Effector memory CD4-positive, alpha-beta T cell (primary cell): ENCODE measurements around the gene CAPN2.

ENCODE experiments used
- DNase-seq, 3 donors: peaks; one replicate each; pipeline ENCODE4 v3.0.0-alpha.2; 2020
- H3K27ac ChIP-seq: 2 replicates; pipeline ENCODE4 v1.7.0; 2013; ENCODE audit warnings: mild to moderate bottlenecking, low read length, moderate library complexity; ENCODE audit not compliant: insufficient read depth, poor library complexity, severe bottlenecking
- H3K27me3 ChIP-seq: replicated peaks from 2 replicates; pipeline ENCODE4 v1.7.0; 2013; ENCODE audit warnings: mild to moderate bottlenecking, low read length; ENCODE audit not compliant: insufficient read depth, control insufficient read depth, poor library complexity, severe bottlenecking
- H3K36me3 ChIP-seq: 2 replicates; pipeline ENCODE4 v1.7.0; 2013; ENCODE audit warnings: mild to moderate bottlenecking, low read length, moderate library complexity; ENCODE audit not compliant: control insufficient read depth, insufficient read depth
- H3K4me1 ChIP-seq: 2 replicates; pipeline ENCODE4 v1.7.0; 2013; ENCODE audit warnings: low read length, mild to moderate bottlenecking; ENCODE audit not compliant: control insufficient read depth, insufficient read depth, poor library complexity, severe bottlenecking
- H3K4me3 ChIP-seq: 2 replicates; pipeline ENCODE4 v1.7.0; 2013; ENCODE audit warnings: low read length, low read depth, mild to moderate bottlenecking; ENCODE audit not compliant: insufficient read depth, poor library complexity, severe bottlenecking
- H3K9me3 ChIP-seq: 2 replicates; pipeline ENCODE4 v1.7.0; 2013; ENCODE audit warnings: mild to moderate bottlenecking, low read length, moderate library complexity; ENCODE audit not compliant: control insufficient read depth

CAPN2 gene

DNA sequence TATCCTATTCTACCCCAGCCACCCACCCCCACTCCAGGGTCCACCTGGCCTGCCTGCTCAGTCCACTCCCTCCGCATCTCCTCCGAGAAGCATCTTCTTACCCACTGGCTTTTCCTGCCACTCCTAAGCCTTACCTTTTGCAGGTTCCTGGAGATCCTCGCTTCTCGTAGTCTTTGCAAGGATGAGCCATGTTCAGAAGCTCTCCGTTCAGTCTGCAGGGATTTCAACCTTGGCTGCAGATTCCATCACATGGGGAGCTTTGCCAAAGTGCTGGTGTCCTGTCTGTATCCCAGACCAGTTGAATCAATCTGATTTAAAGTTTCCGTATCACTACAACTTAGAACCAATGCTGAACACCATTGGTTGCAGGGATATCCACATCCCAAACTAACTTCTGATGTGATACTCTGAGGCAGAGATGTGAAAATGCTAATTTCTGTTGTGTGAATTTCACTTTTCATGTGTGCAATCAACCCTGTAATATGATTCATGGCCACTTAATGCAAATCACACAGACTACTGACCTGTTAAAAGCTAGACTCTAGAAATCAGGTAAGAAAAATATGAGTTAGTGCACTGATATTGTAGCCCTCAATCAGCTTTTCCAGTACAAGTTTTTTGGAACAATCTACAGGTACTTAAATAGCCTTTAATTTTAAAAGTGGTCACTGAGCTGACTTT, 61.9 kb downstream of the CAPN2 start:
- H3K4me1 ChIP-seq = peaks cover 5% of the 10 kb centered on the region

GRCh38 chr1:223775054-223775453, 62.7 kb downstream of the CAPN2 start:
- no peaks in the 10 kb centered on the region for H3K27me3 ChIP-seq
- H3K27ac ChIP-seq = peak overlapping the region; percentile 26
- H3K4me3 ChIP-seq = no peak overlapping the region
- H3K36me3 ChIP-seq = peaks cover 63% of the 10 kb centered on the region
- H3K9me3 ChIP-seq = no peaks in the 10 kb centered on the region
- H3K4me1 ChIP-seq = peaks cover 5% of the 10 kb centered on the region
- no peak for DNase-seq

More for the DNA sequence above, 61.9 kb downstream of the CAPN2 start:
- DNase-seq = no peak
- Histone ChIP-seq H3K9me3 (no peaks in the 10 kb centered on the region), H3K4me3 (no peak overlapping the region), H3K27ac (no peak overlapping the region), H3K36me3 (peaks cover 67% of the 10 kb centered on the region), H3K27me3 (no peaks in the 10 kb centered on the region)

GRCh38 chr1:223775711-223776074, 63.4 kb downstream of the CAPN2 start:
- H3K36me3 ChIP-seq = peaks cover 62% of the 10 kb centered on the region
- no peak overlapping the region for H3K4me3 ChIP-seq
- H3K9me3 ChIP-seq = no peaks in the 10 kb centered on the region
- DNase-seq = no peak
- no peaks in the 10 kb centered on the region for H3K27me3 ChIP-seq
- peaks cover 5% of the 10 kb centered on the region for H3K4me1 ChIP-seq
- H3K27ac ChIP-seq = peak overlapping the region; percentile 26

DNA sequence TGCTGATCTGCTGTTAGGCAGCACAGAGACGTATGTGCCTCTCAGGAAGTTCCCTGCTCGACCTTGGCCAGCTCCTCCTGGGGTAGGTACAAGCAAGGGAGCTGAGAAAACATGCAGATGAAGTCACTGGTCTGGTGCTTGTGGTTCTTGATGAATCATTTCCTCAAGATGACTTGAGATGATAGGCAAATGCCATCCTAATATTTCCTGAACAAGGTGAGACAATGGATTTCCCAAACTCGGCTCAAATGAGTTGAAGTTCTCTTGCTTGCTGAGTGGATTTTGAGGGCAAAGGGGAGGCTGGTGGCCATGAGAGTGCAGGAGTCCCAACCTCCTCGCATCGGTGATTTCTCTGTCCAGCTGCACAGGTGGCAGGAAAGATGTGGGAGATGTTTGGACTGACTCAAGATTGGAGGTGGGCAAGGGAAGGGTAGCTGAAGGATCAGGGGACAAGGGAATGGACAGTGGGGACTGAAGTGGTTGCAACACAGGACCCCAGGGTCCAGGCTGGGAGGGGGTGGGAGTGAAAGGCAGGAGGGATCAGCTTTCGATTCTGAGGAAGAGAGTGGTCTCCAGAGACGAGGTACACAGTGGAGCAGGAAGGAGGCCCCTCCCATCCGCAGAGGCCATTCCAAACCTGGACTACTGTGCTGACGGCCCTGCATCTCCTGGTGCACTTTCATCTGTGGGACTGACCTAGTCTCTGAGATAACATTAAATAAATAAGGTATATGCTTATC, 63.9 kb downstream of the CAPN2 start:
- H3K4me3 ChIP-seq = no peak overlapping the region
- peak overlapping the region; percentile 51 for H3K27ac ChIP-seq
- DNase-seq = peak; percentile 9 to 27 (median 13)
- peaks cover 56% of the 10 kb centered on the region for H3K36me3 ChIP-seq
- no peaks in the 10 kb centered on the region for H3K9me3 ChIP-seq
- peaks cover 5% of the 10 kb centered on the region for H3K4me1 ChIP-seq
- no peaks in the 10 kb centered on the region for H3K27me3 ChIP-seq

- peaks cover 5% of the 10 kb centered on the region for H3K4me1 ChIP-seq
- DNase-seq = no peak
- H3K27ac ChIP-seq = peak overlapping the region; percentile 51
- no peak overlapping the region for H3K4me3 ChIP-seq
- H3K9me3 ChIP-seq = no peaks in the 10 kb centered on the region
- H3K36me3 ChIP-seq = peaks cover 49% of the 10 kb centered on the region
- no peaks in the 10 kb centered on the region for H3K27me3 ChIP-seq
These were observed 64.6 kb downstream of the CAPN2 start for GRCh38 chr1:223776826-223777454.

DNA sequence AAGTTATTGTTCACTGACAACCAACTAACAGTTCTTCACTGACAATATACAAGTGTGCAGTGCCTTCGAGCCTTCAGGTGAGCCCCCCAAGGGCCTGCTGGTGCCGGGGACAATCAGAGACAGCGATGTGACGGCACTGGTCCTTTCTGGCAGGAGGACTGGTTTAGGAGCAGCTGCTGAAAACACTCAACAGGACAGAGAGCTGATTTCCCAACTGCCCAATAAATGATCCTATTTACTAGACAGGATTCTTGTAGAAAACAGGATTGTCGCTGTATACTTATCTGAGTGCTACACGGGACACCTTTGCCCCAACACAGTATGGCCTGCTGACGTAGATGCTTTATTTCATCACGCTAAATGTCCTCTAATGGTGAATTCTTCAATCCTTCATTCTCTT, 68.0 kb downstream of the CAPN2 start:
- H3K36me3 ChIP-seq = peaks cover 30% of the 10 kb centered on the region

GRCh38 chr1:223780949-223781348, 68.6 kb downstream of the CAPN2 start:
- Histone ChIP-seq H3K27ac (no peak overlapping the region), H3K27me3 (no peaks in the 10 kb centered on the region), H3K9me3 (no peaks in the 10 kb centered on the region), H3K4me3 (no peak overlapping the region), H3K4me1 (no peaks in the 10 kb centered on the region), H3K36me3 (peaks cover 32% of the 10 kb centered on the region)
- no peak for DNase-seq

More for the DNA sequence above, 68.0 kb downstream of the CAPN2 start:
- H3K4me3 ChIP-seq = no peak overlapping the region
- H3K4me1 ChIP-seq = peaks cover 4% of the 10 kb centered on the region
- H3K27me3 ChIP-seq = no peaks in the 10 kb centered on the region
- no peak for DNase-seq
- no peak overlapping the region for H3K27ac ChIP-seq
- H3K9me3 ChIP-seq = no peaks in the 10 kb centered on the region

GRCh38 chr1:223783676-223784075, 71.3 kb downstream of the CAPN2 start:
- H3K27ac ChIP-seq = no peak overlapping the region
- no peak for DNase-seq
- H3K36me3 ChIP-seq = peaks cover 30% of the 10 kb centered on the region

GRCh38 chr1:223784541-223784940, 72.2 kb downstream of the CAPN2 start:
- Histone ChIP-seq H3K4me1 (no peaks in the 10 kb centered on the region), H3K9me3 (no peaks in the 10 kb centered on the region), H3K4me3 (no peak overlapping the region), H3K27me3 (no peaks in the 10 kb centered on the region), H3K36me3 (peaks cover 35% of the 10 kb centered on the region), H3K27ac (no peak overlapping the region)
- DNase-seq = no peak

More at GRCh38 chr1:223783676-223784075, 71.3 kb downstream of the CAPN2 start:
- Histone ChIP-seq H3K9me3 (no peaks in the 10 kb centered on the region), H3K4me3 (no peak overlapping the region), H3K27me3 (no peaks in the 10 kb centered on the region), H3K4me1 (no peaks in the 10 kb centered on the region)

GRCh38 chr1:223785808-223786207, 73.5 kb downstream of the CAPN2 start:
- Histone ChIP-seq H3K27ac (no peak overlapping the region), H3K4me1 (no peaks in the 10 kb centered on the region), H3K4me3 (no peak overlapping the region), H3K36me3 (peaks cover 26% of the 10 kb centered on the region), H3K9me3 (no peaks in the 10 kb centered on the region), H3K27me3 (no peaks in the 10 kb centered on the region)
- no peak for DNase-seq
